ENCODE data around the gene FASTKD1. TPM values are rescaled to one million over a fixed set of nuclear protein-coding genes. Genes with fewer than 3 reads are reported as not detected.
A peak's percentile ranks its signal among the peaks of the same experiment; 100 is the strongest.
"Not testable (repeated sequence)": the region's sequence is repeated elsewhere in the genome, so short reads cannot be mapped to it uniquely, and the experiment has no call there.

FASTKD1 gene
- total and polyA plus RNA-seq, 12 donors, result 42.4 to 243 (median 88.5) TPM

GRCh38 chr2:169584005-169584877 lies 10.6 kb upstream of the FASTKD1 start, which contains the start of gene PPIG:
PPIG (plus strand) TSS chr2:169584351; CDS start chr2:169604042, 19,691 bp downstream.
- Histone ChIP-seq H3K36me3 (no peaks in the 10 kb centered on the region), H3K4me1 (peaks cover 5 to 43% (median 25%) of the 10 kb centered on the region in 9 donors), H3K4me3 (peak within 1 kb of the TSS; percentile 53 to 95 (median 84)), H3K9me3 (peaks cover 0 to 12% (median 0%) of the 10 kb centered on the region in 11 donors), H3K27me3 (no peaks in the 10 kb centered on the region), H3K27ac (peak within 1 kb of the TSS; percentile 94 to 99 (median 98))
- peak; percentile 96 to 99 (median 98) for ATAC-seq
- DNase-seq, result peak; percentile 88 to 91
- TF ChIP-seq CTCF (IDR thresholded peaks at IDR 0.05), result no peak
- WGBS, 2 donors, result 5% methylated on average over 49 of the region's 49 CpGs
- intact Hi-C loops (cut with DNase I), result loop anchor here in 2 of 10 donors (5.0 to 10.0 kb wide), 2 partner anchors 111 to 213 kb away; partner anchors contain the start of genes CFAP210 (in 1 of the 2), PHOSPHO2 (in 1 of the 2) and SSB (in 1 of the 2)

GRCh38 chr2:169583518-169583917 lies 9.9 kb upstream of the FASTKD1 start:
- peaks cover 5 to 36% (median 25%) of the 10 kb centered on the region in 9 donors for H3K4me1 ChIP-seq
- ATAC-seq (no peak), DNase-seq (no peak)
- H3K27ac ChIP-seq, result peak overlapping the region in 9 of 10 donors; percentile 94 to 99 (median 98)
- no peak for TF ChIP-seq CTCF (IDR thresholded peaks at IDR 0.05)
- H3K36me3 ChIP-seq, result no peaks in the 10 kb centered on the region
- H3K4me3 ChIP-seq, result peak overlapping the region in 5 of 10 donors; percentile 77 to 95 (median 86)
- no peaks in the 10 kb centered on the region for H3K27me3 ChIP-seq
- H3K9me3 ChIP-seq, result peaks cover 0 to 12% (median 0%) of the 10 kb centered on the region in 11 donors
- intact Hi-C loops (cut with DNase I), result loop anchor here in 2 of 10 donors (5.0 to 10.0 kb wide), 2 partner anchors 111 to 214 kb away; partner anchors contain the start of genes CFAP210 (in 1 of the 2), PHOSPHO2 (in 1 of the 2) and SSB (in 1 of the 2)
- 98% methylated on average over 5 of the region's 5 CpGs for WGBS, 2 donors

DNA sequence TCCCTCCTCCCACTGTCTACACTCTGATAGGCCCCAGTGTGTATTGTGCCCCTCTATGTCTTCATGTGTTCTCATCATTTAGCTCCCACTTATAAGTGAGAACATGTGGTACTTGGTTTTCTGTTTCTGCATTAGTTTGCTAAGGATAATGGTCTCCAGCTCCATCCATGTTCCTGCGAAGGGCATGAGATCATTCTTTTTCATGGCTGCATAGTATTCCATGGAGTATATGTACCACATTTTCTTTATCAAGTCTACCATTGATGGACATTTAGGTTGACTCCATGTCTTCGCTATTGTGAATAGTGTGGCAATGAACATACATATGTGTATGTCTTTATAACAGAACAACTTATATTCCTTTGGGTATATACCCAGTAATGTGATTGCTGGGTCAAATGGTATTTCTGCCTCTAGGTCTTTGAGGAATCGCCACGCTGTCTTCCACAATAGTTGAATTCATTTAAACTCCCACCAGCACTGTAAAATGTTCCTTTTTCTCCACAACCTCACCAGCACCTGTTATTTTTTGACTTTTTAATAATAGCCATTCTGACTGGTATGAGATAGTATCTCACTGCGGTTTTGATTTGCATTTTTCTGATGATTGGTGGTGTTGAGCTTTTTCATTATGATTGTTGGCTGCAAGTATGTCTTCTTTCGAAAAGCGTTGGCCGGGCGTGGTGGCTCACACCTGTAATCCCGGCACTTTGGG lies 9.0 kb upstream of the FASTKD1 start:
- WGBS, 2 donors, result 96 to 98% methylated on average over 10 of the region's 10 CpGs
- DNase-seq, H3K4me3 ChIP-seq, ATAC-seq, H3K27ac ChIP-seq, H3K36me3 ChIP-seq, H3K27me3 ChIP-seq: not testable (repeated sequence)
- peaks cover 0 to 12% (median 0%) of the 10 kb centered on the region in 11 donors for H3K9me3 ChIP-seq
- peaks cover 5 to 30% (median 24%) of the 10 kb centered on the region in 9 donors for H3K4me1 ChIP-seq
- intact Hi-C loops (cut with DNase I), result loop anchor here in 2 of 10 donors (5.0 to 10.0 kb wide), 2 partner anchors 112 to 215 kb away; partner anchors contain the start of genes CFAP210 (in 1 of the 2), PHOSPHO2 (in 1 of the 2) and SSB (in 1 of the 2)

GRCh38 chr2:169579044-169579443 lies 5.4 kb upstream of the FASTKD1 start:
- no peak overlapping the region for H3K27ac ChIP-seq
- H3K4me3 ChIP-seq, result no peak overlapping the region
- TF ChIP-seq CTCF (IDR thresholded peaks at IDR 0.05), result no peak
- intact Hi-C loops (cut with DNase I), result loop anchor here in 1 of 10 donors (10.0 kb wide), 1 partner anchor 156 kb away; the partner anchor contains the start of gene KLHL23
- H3K9me3 ChIP-seq, result peaks cover 0 to 12% (median 0%) of the 10 kb centered on the region in 11 donors
- peaks cover 0 to 4% (median 0%) of the 10 kb centered on the region in 9 donors for H3K4me1 ChIP-seq
- H3K36me3 ChIP-seq, result no peaks in the 10 kb centered on the region
- 50 to 58% methylated on average over 6 of the region's 6 CpGs for WGBS, 2 donors
- ATAC-seq (no peak), DNase-seq (no peak)
- no peaks in the 10 kb centered on the region for H3K27me3 ChIP-seq

GRCh38 chr2:169575264-169575663 lies 1.6 kb upstream of the FASTKD1 start:
- not testable (repeated sequence) for H3K27me3 ChIP-seq, DNase-seq, H3K4me3 ChIP-seq, ATAC-seq, H3K9me3 ChIP-seq, H3K27ac ChIP-seq, H3K36me3 ChIP-seq
- 93 to 97% methylated on average over 12 to 36 of the region's 36 CpGs for WGBS, 2 donors
- intact Hi-C loops (cut with DNase I), result loop anchor here in 1 of 10 donors (10.0 kb wide), 1 partner anchor 160 kb away; the partner anchor contains the start of gene KLHL23
- H3K4me1 ChIP-seq, result peaks cover 0 to 31% (median 20%) of the 10 kb centered on the region in 9 donors

DNA sequence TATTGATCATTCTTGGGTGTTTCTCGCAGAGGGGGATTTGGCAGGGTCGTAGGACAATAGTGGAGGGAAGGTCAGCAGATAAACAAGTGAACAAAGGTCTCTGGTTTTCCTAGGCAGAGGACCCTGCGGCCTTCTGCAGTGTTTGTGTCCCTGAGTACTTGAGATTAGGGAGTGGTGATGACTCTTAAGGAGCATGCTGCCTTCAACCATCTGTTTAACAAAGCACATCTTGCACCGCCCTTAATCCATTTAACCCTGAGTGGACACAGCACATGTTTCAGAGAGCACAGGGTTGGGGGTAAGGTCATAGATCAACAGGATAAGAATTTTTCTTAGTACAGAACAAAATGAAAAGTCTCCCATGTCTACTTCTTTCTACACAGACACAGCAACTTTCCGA lies 874 bp upstream of the FASTKD1 start:
- not testable (repeated sequence) for H3K36me3 ChIP-seq, H3K9me3 ChIP-seq, DNase-seq, H3K4me3 ChIP-seq, ATAC-seq, H3K27ac ChIP-seq, H3K27me3 ChIP-seq
- peaks cover 0 to 34% (median 25%) of the 10 kb centered on the region in 9 donors for H3K4me1 ChIP-seq
- WGBS, 2 donors, result 87 to 88% methylated on average over 5 of the region's 5 CpGs
- intact Hi-C loops (cut with DNase I), result loop anchor here in 1 of 10 donors (10.0 kb wide), 1 partner anchor 160 kb away; the partner anchor contains the start of gene KLHL23
